Activated CD4-positive, alpha-beta T cell treated with anti-CD3 and anti-CD28 coated beads, Interleukin-2, amount 10 ng/mL, durations not matched to agents 7 days and 5 days (primary cell): Measurements from ENCODE around the gene KAT5. TPM values are rescaled to one million over a fixed set of nuclear protein-coding genes. Genes with fewer than 3 reads are reported as not detected.
"Not testable (repeated sequence)": the region's sequence is repeated elsewhere in the genome, so short reads cannot be mapped to it uniquely, and the experiment has no call there.

ENCODE experiments used
- CTCF ChIA-PET: fragments of 350-600 bp; sonication (Branson Sonifier 250); formaldehyde crosslinking; loops from one replicate; lab custom pipeline; 2021; ENCODE audit warnings: antibody characterized with exemption; lab: Charles Lee
- POLR2A ChIA-PET: fragments of 350-600 bp; sonication (Branson Sonifier 250); formaldehyde crosslinking; loops from one replicate; lab custom pipeline; 2021; ENCODE audit warnings: antibody characterized with exemption; lab: Charles Lee
- DNase-seq: peaks from one replicate; pipeline ENCODE4 v3.0.0-alpha.2; 2020
- H3K27ac Mint-ChIP-seq: one replicate; pipeline ENCODE4 v1.8.0; 2021; ENCODE audit warnings: mild to moderate bottlenecking, moderate library complexity, mixed read lengths
- H3K27me3 Mint-ChIP-seq: one replicate; pipeline ENCODE4 v1.8.0; 2021; ENCODE audit warnings: mixed read lengths
- H3K36me3 Mint-ChIP-seq: one replicate; pipeline ENCODE4 v1.8.0; 2021; ENCODE audit warnings: low read depth, mixed read lengths
- H3K4me1 Mint-ChIP-seq: one replicate; pipeline ENCODE4 v1.8.0; 2021; ENCODE audit warnings: mixed read lengths
- H3K4me3 Mint-ChIP-seq: one replicate; pipeline ENCODE4 v1.8.0; 2021; ENCODE audit warnings: mild to moderate bottlenecking, moderate library complexity, mixed read lengths
- H3K9me3 Mint-ChIP-seq: one replicate; pipeline ENCODE4 v1.8.0; 2021; ENCODE audit warnings: mixed read lengths
- total RNA-seq, 2 experiments: library from RNA; stranded (reverse); gene quantifications; one replicate each; pipeline ENCODE4 v1.2.3, GENCODE V29; 2021

The KAT5 gene
- total RNA-seq, 2 experiments from 2014 or later, result 60.8 to 72.3 TPM

DNA sequence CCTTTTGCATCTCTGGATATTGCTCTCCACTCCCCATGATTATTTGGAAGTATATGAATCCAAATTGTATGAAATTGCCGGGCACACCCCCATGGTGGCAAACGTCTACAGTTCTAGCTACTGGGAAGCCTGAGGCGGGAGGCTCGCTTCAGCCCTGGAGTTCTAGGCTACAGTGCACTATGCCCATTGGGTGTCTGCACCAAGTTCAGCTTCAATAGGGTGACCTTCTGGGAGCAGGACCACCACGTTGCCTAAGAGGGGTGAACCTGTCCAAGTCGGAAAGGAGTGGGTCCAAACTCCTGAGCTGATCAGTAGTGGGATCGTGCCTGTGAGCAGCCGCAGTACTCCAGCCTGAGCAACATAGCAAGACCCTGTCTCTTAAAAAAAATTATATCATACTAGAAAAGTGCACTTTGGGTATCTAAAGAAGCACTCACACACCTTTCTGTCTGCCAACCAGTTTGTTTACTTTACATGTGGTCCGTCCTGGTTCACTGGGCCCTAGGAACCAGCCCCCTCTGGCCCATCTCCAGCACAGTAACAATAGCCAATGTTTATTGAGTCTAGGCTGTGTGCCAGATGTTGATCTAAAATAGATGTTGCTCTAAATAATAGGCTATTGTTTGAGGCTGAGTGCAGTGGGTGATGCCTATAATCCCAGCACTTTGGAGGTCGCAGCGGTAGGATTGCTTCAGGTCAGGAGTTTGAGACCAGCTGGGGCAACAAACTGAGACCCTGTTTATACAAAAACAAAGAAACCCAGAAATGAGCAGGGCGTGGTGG is 16.4 kb upstream of the KAT5 start:
- no peaks in the 10 kb centered on the region for H3K9me3 Mint-ChIP-seq
- no peak overlapping the region for H3K27ac Mint-ChIP-seq
- ChIA-PET CTCF (interaction anchor here (0.8 to 3.9 kb wide), 2 partner anchors 16 to 44 kb away, joined by 3 to 19 read pairs; partner anchors contain the start of gene KAT5), POLR2A (no interaction called here)
- DNase-seq, result no peak
- no peak overlapping the region for H3K4me3 Mint-ChIP-seq
- H3K4me1 Mint-ChIP-seq, result peaks cover 3% of the 10 kb centered on the region
- peaks cover 12% of the 10 kb centered on the region for H3K27me3 Mint-ChIP-seq
- no peaks in the 10 kb centered on the region for H3K36me3 Mint-ChIP-seq

DNA sequence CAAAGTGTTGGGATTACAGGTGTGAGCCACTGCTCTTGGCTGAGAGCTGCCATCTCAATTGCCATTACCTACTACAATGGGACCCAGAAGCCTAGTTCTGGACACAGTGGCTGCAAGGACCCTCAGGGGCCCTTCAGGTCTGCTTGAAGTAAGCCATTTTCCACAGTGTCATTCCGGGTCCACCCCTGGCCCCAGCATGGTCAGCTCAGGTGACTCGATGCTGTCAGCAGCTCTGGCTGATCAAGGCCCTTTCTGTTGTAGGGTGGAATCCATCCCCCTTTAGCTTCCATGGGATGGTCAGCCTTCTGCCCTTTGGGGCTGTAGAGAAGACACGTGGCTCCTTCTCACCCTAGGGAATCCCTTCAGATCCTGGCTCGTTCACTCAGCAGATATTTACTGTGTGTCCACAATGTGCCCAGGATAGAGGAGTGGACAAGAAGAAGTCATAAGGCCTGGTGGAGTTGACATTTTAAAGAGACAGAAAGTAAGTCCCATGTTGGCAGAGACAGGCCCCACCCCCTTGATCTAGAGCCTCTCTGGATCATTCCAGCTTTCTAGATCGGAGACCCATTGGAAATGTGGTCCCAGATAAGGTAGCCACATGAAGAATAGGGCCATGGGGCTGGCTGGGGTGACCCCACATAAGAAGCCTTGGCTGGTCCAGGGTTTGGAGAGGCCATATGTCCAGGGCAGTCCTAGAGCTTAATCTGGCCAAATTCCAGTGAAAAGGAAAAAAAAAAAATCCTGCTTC is 15.1 kb upstream of the KAT5 start:
- no peak for DNase-seq
- Mint-ChIP-seq H3K36me3 (no peaks in the 10 kb centered on the region), H3K9me3 (no peaks in the 10 kb centered on the region), H3K27me3 (peaks cover 12% of the 10 kb centered on the region), H3K4me3 (no peak overlapping the region), H3K4me1 (peaks cover 3% of the 10 kb centered on the region), H3K27ac (no peak overlapping the region)
- ChIA-PET POLR2A (no interaction called here), CTCF (interaction anchor here (1.0 to 3.9 kb wide), 3 partner anchors 14 to 39 kb away, joined by 3 to 19 read pairs (median 5); partner anchors contain the start of gene KAT5)

DNA sequence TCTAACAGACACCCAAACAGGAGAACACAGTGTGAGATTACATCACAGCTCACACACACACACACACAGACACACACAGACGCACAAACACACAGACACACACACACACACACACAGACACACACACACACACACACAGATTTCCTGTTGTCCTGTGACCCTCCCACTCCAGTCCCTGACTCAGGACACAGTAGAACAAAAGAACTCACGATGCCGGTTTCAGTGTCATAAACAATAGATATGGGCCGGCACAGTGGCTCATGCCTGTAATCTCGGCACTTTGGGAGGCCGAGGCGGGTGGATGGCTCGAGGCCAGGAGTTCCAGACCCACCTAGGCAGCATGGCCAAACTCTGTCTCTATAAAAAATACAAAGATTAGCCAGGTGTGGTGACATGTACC is 13.8 kb upstream of the KAT5 start:
- Mint-ChIP-seq H3K36me3 (no peaks in the 10 kb centered on the region), H3K4me3 (no peak overlapping the region), H3K27ac (no peak overlapping the region), H3K9me3 (no peaks in the 10 kb centered on the region), H3K27me3 (peaks cover 12% of the 10 kb centered on the region), H3K4me1 (no peaks in the 10 kb centered on the region)
- CTCF ChIA-PET, result no interaction called here
- DNase-seq, result no peak
- POLR2A ChIA-PET, result no interaction called here

DNA sequence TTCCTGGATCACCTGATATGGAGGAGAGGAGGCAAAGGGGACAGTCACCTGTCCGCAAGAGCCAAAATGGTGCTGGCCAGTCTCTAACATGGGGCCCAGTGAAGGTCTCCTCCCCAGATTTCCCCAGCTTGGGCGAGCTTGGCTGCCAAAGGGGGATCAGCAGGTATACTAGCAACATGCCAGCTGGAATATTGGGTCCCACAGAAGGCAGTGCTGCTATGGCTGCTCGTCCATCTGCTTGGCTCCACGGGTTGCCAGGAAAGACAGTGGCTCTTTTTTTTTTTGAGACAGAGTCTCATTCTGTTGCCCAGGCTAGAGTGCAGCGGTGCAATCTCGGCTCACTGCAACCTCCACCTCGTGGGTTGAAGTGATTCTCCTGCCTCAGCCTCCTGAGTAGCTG is 12.7 kb upstream of the KAT5 start:
- H3K9me3 Mint-ChIP-seq, result no peaks in the 10 kb centered on the region
- H3K27me3 Mint-ChIP-seq, result peaks cover 11% of the 10 kb centered on the region
- H3K4me1 Mint-ChIP-seq, result no peaks in the 10 kb centered on the region
- ChIA-PET CTCF (no interaction called here), POLR2A (no interaction called here)
- DNase-seq, result no peak
- no peaks in the 10 kb centered on the region for H3K36me3 Mint-ChIP-seq
- no peak overlapping the region for H3K27ac Mint-ChIP-seq
- H3K4me3 Mint-ChIP-seq, result no peak overlapping the region

DNA sequence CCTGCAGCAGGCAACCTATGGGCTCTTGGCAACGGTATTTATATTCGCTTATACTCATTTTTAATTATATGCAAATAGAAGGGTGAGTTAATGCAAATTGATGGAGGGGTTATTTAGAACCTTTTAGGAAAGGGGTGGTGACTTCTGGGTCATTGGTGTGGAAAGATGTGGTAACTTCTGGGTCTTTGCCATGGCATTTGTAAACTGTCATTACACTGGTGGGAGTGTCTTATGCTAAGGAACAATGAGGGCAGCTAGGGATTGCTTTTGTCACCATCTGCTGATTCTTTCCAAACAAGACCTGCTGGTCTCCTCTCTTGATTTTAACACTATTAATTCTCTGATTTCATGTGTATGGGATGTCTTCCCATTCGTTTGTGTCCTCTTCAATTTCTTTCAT is 11.7 kb upstream of the KAT5 start:
- DNase-seq, result no peak
- Mint-ChIP-seq H3K36me3 (no peaks in the 10 kb centered on the region), H3K27ac (no peak overlapping the region), H3K27me3 (peaks cover 13% of the 10 kb centered on the region), H3K4me1 (no peaks in the 10 kb centered on the region), H3K4me3 (no peak overlapping the region), H3K9me3 (no peaks in the 10 kb centered on the region)
- CTCF ChIA-PET, result interaction anchor here (0.7 kb wide), 3 partner anchors 9 to 123 kb away, joined by 3 read pairs; partner anchors contain the start of gene KAT5
- POLR2A ChIA-PET, result no interaction called here

DNA sequence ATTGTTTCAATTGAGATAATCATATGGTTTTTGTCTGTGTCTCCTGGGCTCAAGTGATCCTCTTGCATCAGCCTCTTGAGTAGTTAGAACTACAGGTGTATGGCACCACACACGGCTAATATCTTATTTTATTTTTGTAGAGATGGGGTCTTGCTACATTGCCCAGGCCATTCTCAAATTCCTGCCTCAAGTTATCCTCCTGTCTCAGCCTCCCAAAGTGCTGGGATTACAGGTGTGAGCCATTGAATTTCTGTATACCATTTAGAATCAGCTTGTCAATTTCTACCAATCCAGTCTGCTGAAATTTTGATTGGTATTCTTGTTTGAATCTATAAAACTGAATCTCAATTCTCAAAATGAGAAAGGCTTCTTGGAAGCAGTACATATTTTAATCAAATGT is 10.4 kb upstream of the KAT5 start:
- ChIA-PET POLR2A (no interaction called here), CTCF (interaction anchor here (3.3 kb wide), 1 partner anchor 10 kb away, joined by 12 read pairs; the partner anchor contains the start of gene KAT5)

DNA sequence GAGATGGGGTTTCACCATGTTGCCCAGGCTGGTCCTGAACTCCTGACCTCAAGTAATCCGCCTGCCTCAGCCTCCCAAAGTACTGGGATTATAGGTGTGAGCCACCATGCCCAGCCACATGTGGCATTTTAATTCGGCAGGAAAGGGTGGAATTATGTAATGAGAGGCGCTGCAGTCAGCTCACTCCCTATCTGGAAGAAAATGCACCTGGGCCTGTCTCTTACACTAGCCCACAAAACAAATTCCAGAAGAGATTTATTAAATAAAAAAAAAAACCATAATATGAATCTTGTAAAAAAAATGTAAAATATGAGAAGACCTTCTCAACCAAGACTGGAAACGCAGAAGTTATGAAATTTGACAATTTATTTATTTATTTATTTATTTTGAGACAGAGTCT is 8.2 kb upstream of the KAT5 start:
- POLR2A ChIA-PET, result interaction anchor here (0.5 kb wide), 1 partner anchor 1027 kb away, joined by 3 read pairs; no protein-coding TSS in a partner anchor
- H3K27ac Mint-ChIP-seq, result no peak overlapping the region
- no peaks in the 10 kb centered on the region for H3K36me3 Mint-ChIP-seq
- no peak for DNase-seq
- H3K27me3 Mint-ChIP-seq, result peaks cover 13% of the 10 kb centered on the region
- CTCF ChIA-PET, result interaction anchor here (1.2 to 3.3 kb wide), 3 partner anchors 8 to 76 kb away, joined by 3 to 12 read pairs (median 4); partner anchors contain the start of gene KAT5
- no peak overlapping the region for H3K4me3 Mint-ChIP-seq
- peaks cover 4% of the 10 kb centered on the region for H3K4me1 Mint-ChIP-seq
- no peaks in the 10 kb centered on the region for H3K9me3 Mint-ChIP-seq

More for the DNA sequence above, 10.4 kb upstream of the KAT5 start:
- Mint-ChIP-seq H3K36me3 (no peaks in the 10 kb centered on the region), H3K9me3 (no peaks in the 10 kb centered on the region), H3K27ac (no peak overlapping the region), H3K4me3 (no peak overlapping the region), H3K4me1 (peaks cover 1% of the 10 kb centered on the region), H3K27me3 (peaks cover 13% of the 10 kb centered on the region)
- no peak for DNase-seq

DNA sequence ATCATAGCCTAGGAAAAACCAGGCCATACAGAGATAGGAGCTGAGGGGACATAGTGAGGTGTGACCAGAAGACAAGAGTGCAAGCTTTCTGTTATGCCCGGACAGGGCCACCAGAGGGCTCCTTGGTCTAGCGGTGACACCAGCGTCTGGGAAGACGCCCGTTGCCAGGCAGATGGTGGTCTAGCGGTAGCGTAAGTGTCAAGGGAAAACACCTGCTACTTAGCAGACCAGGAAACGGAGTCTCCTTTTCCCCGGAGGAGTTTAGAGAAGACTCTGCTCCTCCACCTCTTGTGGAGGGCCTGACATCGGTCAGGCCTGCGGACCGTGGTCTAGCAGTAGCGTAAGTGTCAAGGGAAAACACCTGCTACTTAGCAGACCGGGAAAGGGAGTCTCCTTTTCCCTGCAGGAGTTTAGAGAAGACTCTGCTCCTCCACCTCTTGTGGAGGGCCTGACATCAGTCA is 5.7 kb upstream of the KAT5 start:
- peak; percentile 83 for DNase-seq
- H3K9me3 Mint-ChIP-seq, H3K4me3 Mint-ChIP-seq, H3K27ac Mint-ChIP-seq, H3K27me3 Mint-ChIP-seq, POLR2A ChIA-PET, H3K36me3 Mint-ChIP-seq: not testable (repeated sequence)
- peaks cover 13% of the 10 kb centered on the region for H3K4me1 Mint-ChIP-seq
- CTCF ChIA-PET, result interaction anchor here (0.8 to 2.9 kb wide), 7 partner anchors 9 to 272 kb away, joined by 3 to 14 read pairs (median 4); no protein-coding TSS in a partner anchor

DNA sequence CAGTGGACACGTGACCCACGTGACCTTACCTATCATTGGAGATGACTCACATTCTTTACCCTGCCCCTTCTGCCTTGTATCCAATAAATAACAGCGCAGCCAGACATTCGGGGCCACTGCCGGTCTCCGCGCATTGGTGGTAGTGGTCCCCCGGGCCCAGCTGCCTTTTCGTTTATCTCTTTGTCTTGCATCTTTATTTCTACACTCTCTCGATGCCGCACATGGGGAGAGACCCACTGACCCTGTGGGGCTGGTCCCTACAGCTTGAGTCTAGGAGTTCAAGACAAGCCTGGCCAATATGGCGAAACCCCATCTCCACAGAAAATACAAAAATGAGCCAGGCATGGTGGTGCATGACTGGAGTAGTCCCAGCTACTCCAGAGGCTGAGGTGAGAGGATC is 5.0 kb upstream of the KAT5 start:
- peaks cover 15% of the 10 kb centered on the region for H3K4me1 Mint-ChIP-seq
- CTCF ChIA-PET, result interaction anchor here (1.1 to 2.9 kb wide), 3 partner anchors 64 to 96 kb away, joined by 3 to 14 read pairs (median 3); no protein-coding TSS in a partner anchor
- H3K27me3 Mint-ChIP-seq, H3K9me3 Mint-ChIP-seq, POLR2A ChIA-PET, H3K36me3 Mint-ChIP-seq, H3K27ac Mint-ChIP-seq, H3K4me3 Mint-ChIP-seq, DNase-seq: not testable (repeated sequence)

DNA sequence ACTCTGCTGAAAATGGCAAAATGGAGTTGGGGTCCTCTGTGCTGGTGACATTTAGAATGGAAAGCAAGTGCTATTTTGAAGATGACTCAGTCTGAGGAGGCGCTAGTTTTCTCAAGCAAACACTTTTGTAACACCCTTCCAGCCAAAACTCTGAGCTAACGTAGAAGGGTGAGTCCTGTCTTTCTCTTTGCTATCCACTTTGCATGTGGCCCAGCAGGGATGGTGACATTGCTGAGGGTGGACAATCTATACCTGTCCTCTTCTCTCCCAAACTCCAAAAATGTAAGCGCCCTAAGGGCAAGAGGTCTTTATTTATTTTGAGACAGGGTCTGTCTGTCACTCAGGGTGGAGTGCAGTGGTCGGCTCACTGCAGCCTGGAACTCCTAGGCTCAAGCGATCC is 3.6 kb upstream of the KAT5 start:
- Mint-ChIP-seq H3K36me3 (peaks cover 5% of the 10 kb centered on the region), H3K4me1 (peaks cover 24% of the 10 kb centered on the region), H3K27ac (no peak overlapping the region), H3K9me3 (no peaks in the 10 kb centered on the region), H3K4me3 (no peak overlapping the region), H3K27me3 (peaks cover 3% of the 10 kb centered on the region)
- POLR2A ChIA-PET, result no interaction called here
- no peak for DNase-seq
- CTCF ChIA-PET, result interaction anchor here (0.7 kb wide), 1 partner anchor 42 kb away, joined by 3 read pairs; no protein-coding TSS in a partner anchor

DNA sequence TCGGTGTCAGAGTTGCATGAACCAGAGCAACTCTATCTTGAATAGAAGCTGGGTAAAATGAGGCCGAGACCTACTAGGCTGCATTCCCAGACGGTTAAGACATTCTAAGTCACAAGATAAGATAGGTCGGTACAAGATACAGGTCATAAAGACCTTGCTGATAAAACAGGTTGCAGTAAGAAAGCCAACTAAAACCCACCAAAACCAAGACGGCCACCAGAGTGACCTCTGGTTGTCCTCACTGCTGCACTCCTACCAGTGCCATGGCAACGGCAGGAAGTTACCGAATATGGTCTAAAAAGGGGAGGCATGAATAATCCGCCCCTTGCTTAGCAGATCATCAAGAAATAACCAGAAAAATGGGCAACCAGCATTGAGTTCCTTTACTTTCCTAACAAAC is 2.4 kb upstream of the KAT5 start:
- H3K36me3 Mint-ChIP-seq, result peaks cover 16% of the 10 kb centered on the region
- peak overlapping the region; percentile 46 for H3K27ac Mint-ChIP-seq
- ChIA-PET CTCF (interaction anchor here (1.0 to 1.2 kb wide), 2 partner anchors 11 to 176 kb away, joined by 3 to 4 read pairs; partner anchors contain the start of gene RNASEH2C), POLR2A (no interaction called here)
- no peak overlapping the region for H3K4me3 Mint-ChIP-seq
- H3K9me3 Mint-ChIP-seq, result no peaks in the 10 kb centered on the region
- peaks cover 32% of the 10 kb centered on the region for H3K4me1 Mint-ChIP-seq
- DNase-seq, result no peak
- H3K27me3 Mint-ChIP-seq, result no peaks in the 10 kb centered on the region

DNA sequence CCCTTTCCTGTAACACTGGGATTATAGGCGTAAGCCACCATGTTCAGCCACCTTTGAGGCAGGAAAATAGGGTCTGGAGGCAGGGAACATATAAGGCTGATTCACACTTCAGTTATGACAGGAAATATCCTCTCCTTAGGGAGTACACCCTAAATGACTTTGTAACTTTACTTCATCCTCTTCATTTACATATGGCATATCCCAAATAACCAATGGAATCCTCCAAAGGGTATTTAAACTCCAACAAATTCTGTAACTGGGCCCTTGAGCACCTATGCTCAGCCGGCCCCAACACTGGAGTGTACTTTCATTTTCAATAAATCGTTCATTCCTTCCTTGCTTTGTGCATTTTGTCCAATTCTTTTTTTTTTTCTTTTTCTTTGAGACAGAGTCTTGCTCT is 1.6 kb upstream of the KAT5 start:
- no peaks in the 10 kb centered on the region for H3K27me3 Mint-ChIP-seq
- peaks cover 22% of the 10 kb centered on the region for H3K36me3 Mint-ChIP-seq
- H3K4me1 Mint-ChIP-seq, result peaks cover 37% of the 10 kb centered on the region
- no peak for DNase-seq
- CTCF ChIA-PET, result interaction anchor here (1.8 to 3.1 kb wide), 8 partner anchors 61 to 175 kb away, joined by 4 to 46 read pairs (median 11); partner anchors contain the start of genes AP5B1 and PCNX3
- H3K4me3 Mint-ChIP-seq, result peak overlapping the region; percentile 16
- no peak overlapping the region for H3K27ac Mint-ChIP-seq
- no peaks in the 10 kb centered on the region for H3K9me3 Mint-ChIP-seq
- POLR2A ChIA-PET, result no interaction called here
